Smooth muscle cell (in vitro differentiated cells): ENCODE data around the gene SERPINB12. TPM values are rescaled to one million over a fixed set of nuclear protein-coding genes. Genes with fewer than 3 reads are reported as not detected.

Source experiments
- DNase-seq: peaks from one replicate; lab custom pipeline; 2025; ENCODE audit not compliant: unreplicated experiment; lab: John Stamatoyannopoulos, UW
- H2AFZ ChIP-seq: fragments of 200-600 bp; sonication (generic); 2 replicates; pipeline ENCODE4 v1.6.0; 2016; ENCODE audit warnings: antibody characterized with exemption, low read depth, mild to moderate bottlenecking
- H3F3A ChIP-seq: fragments of 200-600 bp; sonication (generic); 2 replicates; pipeline ENCODE4 v1.6.0; 2017; ENCODE audit warnings: antibody characterized with exemption, low read depth
- H3K27ac ChIP-seq: fragments of 200-600 bp; sonication (generic); 2 replicates; pipeline ENCODE4 v1.5.1; 2016; ENCODE audit warnings: low read depth, mild to moderate bottlenecking
- H3K27me3 ChIP-seq: fragments of 200-600 bp; sonication (generic); 2 replicates; pipeline ENCODE4 v1.6.1; 2016; ENCODE audit warnings: low read depth, mild to moderate bottlenecking
- H3K36me3 ChIP-seq: fragments of 200-600 bp; sonication (generic); 2 replicates; pipeline ENCODE4 v1.5.1; 2016; ENCODE audit warnings: low read depth
- H3K4me1 ChIP-seq: fragments of 200-600 bp; sonication (generic); 2 replicates; pipeline ENCODE4 v1.5.1; 2016; ENCODE audit warnings: low read depth
- H3K4me2 ChIP-seq: fragments of 200-600 bp; sonication (generic); 2 replicates; pipeline ENCODE4 v1.6.0; 2016; ENCODE audit warnings: mild to moderate bottlenecking
- H3K4me3 ChIP-seq: fragments of 200-600 bp; sonication (generic); 2 replicates; pipeline ENCODE4 v1.5.1; 2016; ENCODE audit warnings: mild to moderate bottlenecking
- H3K79me2 ChIP-seq: fragments of 200-600 bp; sonication (generic); 2 replicates; pipeline ENCODE4 v1.6.0; 2016; ENCODE audit warnings: low read depth, mild to moderate bottlenecking
- H3K9ac ChIP-seq: fragments of 200-600 bp; sonication (generic); 2 replicates; pipeline ENCODE4 v1.6.0; 2016; ENCODE audit warnings: low read depth
- H3K9me3 ChIP-seq: fragments of 200-600 bp; sonication (generic); replicated peaks from 2 replicates; pipeline ENCODE4 v1.5.1; 2016; ENCODE audit warnings: low read depth
- H4K20me1 ChIP-seq: fragments of 200-600 bp; sonication (generic); 2 replicates; pipeline ENCODE4 v1.6.0; 2016; ENCODE audit warnings: low read depth
- WGBS: methylation state at CpG from one replicate; pipeline ENCODE4 v1.1.7; 2016; ENCODE audit warnings: low lambda C conversion rate; 5-methylcytosine and 5-hydroxymethylcytosine counted together
- polyA plus RNA-seq: library from polyadenylated mRNA; unstranded; fragments of >200 nt; fragmentation: Nextera tagmentation; extraction: Ambion mirVana; gene quantifications from 2 replicates; pipeline ENCODE4 v1.2.1, GENCODE V29; 2016
- total RNA-seq: library from RNA; depleted of rRNA; stranded (reverse); fragments of >200 nt; gene quantifications from 2 replicates; pipeline ENCODE4 v1.2.3, GENCODE V29; 2014
- TF ChIP-seq, protein P1 (sequence below): fragments of 200-600 bp; sonication (generic); IDR thresholded peaks from 2 replicates; pipeline ENCODE4 v1.5.1; 2017; ENCODE audit warnings: borderline replicate concordance, mild to moderate bottlenecking, antibody characterized with exemption; ENCODE audit not compliant: insufficient read depth, poor library complexity, severe bottlenecking

SERPINB12 gene
- total and polyA plus RNA-seq, 2 experiments from 2014 or later, result 1.3 to 16.4 TPM

DNA sequence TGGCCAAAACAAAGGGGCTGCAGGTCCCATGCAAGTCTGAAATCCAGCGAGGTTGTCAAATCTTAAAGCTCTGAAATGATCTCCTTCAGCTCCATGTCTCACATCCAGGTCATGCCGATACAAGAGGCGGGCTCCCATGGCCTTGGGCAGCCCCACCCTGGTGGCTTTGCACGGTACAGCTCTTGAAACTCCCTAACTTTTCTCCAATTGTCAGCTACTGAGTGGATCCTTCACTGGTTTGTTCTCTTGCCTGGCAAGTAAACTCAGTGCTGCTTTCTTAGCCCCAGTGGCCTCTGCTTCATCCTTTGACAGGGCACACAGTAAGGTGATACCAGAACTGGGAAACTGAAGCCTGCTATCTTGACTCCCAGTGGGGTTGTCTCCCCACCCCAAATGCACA is 71.3 kb downstream of the SERPINB12 start:
- Histone ChIP-seq H4K20me1 (no peaks in the 10 kb centered on the region), H3K27ac (no peak overlapping the region), H3K36me3 (no peaks in the 10 kb centered on the region), H3K9me3 (no peaks in the 10 kb centered on the region), H3K4me2 (no peak overlapping the region), H3K79me2 (no peaks in the 10 kb centered on the region), H3K4me1 (no peaks in the 10 kb centered on the region), H3K4me3 (no peak overlapping the region), H3K9ac (no peak overlapping the region), H3F3A (no peaks in the 10 kb centered on the region), H2AFZ (no peak overlapping the region), H3K27me3 (no peaks in the 10 kb centered on the region)
- TF ChIP-seq, protein P1, sequence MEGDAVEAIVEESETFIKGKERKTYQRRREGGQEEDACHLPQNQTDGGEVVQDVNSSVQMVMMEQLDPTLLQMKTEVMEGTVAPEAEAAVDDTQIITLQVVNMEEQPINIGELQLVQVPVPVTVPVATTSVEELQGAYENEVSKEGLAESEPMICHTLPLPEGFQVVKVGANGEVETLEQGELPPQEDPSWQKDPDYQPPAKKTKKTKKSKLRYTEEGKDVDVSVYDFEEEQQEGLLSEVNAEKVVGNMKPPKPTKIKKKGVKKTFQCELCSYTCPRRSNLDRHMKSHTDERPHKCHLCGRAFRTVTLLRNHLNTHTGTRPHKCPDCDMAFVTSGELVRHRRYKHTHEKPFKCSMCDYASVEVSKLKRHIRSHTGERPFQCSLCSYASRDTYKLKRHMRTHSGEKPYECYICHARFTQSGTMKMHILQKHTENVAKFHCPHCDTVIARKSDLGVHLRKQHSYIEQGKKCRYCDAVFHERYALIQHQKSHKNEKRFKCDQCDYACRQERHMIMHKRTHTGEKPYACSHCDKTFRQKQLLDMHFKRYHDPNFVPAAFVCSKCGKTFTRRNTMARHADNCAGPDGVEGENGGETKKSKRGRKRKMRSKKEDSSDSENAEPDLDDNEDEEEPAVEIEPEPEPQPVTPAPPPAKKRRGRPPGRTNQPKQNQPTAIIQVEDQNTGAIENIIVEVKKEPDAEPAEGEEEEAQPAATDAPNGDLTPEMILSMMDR, result no peak
- no peak for DNase-seq
- 96% methylated on average over 4 of the region's 4 CpGs for WGBS

GRCh38 chr18:63617049-63617914 is 75.1 kb downstream of the SERPINB12 start:
- Histone ChIP-seq H3K4me3 (no peak overlapping the region), H3K9me3 (no peaks in the 10 kb centered on the region), H3K27ac (peak overlapping the region; percentile 17), H3K4me1 (no peaks in the 10 kb centered on the region), H2AFZ (no peak overlapping the region), H3F3A (no peaks in the 10 kb centered on the region), H3K79me2 (no peaks in the 10 kb centered on the region), H3K4me2 (no peak overlapping the region), H3K27me3 (no peaks in the 10 kb centered on the region), H4K20me1 (no peaks in the 10 kb centered on the region), H3K9ac (no peak overlapping the region), H3K36me3 (no peaks in the 10 kb centered on the region)
- DNase-seq, result no peak
- 26% methylated on average over 3 of the region's 3 CpGs for WGBS
- TF ChIP-seq, protein P1, result no peak

DNA sequence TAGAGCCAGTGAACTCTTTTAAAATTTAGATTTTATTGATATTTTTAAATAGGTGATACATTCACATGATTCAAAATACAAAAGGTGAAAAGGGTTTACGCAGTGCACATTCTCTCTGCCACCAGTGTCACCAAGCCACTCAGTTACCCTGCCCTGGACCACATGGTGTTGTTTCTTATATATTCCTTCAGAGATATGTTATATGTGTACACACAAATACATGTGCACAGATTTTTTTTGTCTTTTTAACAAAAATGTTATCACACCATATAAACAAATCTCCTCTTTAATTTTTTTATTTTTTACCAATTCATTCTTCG is 75.7 kb downstream of the SERPINB12 start:
- Histone ChIP-seq H3K4me2 (no peak overlapping the region), H3K9ac (no peak overlapping the region)
- WGBS, result 93% methylated on average over 2 of the region's 2 CpGs

More for the DNA sequence above, 75.7 kb downstream of the SERPINB12 start:
- H3F3A ChIP-seq, result no peaks in the 10 kb centered on the region
- H4K20me1 ChIP-seq, result no peaks in the 10 kb centered on the region
- no peaks in the 10 kb centered on the region for H3K27me3 ChIP-seq
- no peak for DNase-seq
- no peaks in the 10 kb centered on the region for H3K79me2 ChIP-seq
- peak overlapping the region; percentile 25 for H3K27ac ChIP-seq
- TF ChIP-seq, protein P1, result no peak
- H3K9me3 ChIP-seq, result no peaks in the 10 kb centered on the region
- no peaks in the 10 kb centered on the region for H3K36me3 ChIP-seq
- no peak overlapping the region for H3K4me3 ChIP-seq
- no peaks in the 10 kb centered on the region for H3K4me1 ChIP-seq
- H2AFZ ChIP-seq, result no peak overlapping the region

Other genes starting within 250 kb of the SERPINB12 start
- gene BCL2, start 222.6 kb upstream of the SERPINB12 start, total RNA-seq, result 0.85 and 0.94 TPM in 2 replicates
- gene BCL2, start 222.6 kb upstream of the SERPINB12 start, polyA plus RNA-seq, result 0.50 TPM in 1 of 2 replicates, not detected in the other
- gene KDSR, start 175.2 kb upstream of the SERPINB12 start, total RNA-seq, result 33.3 and 34.5 TPM in 2 replicates
- 39.2 and 47.4 TPM in 2 replicates for gene KDSR, start 175.2 kb upstream of the SERPINB12 start, polyA plus RNA-seq
- 37.4 and 41.5 TPM in 2 replicates for gene VPS4B, start 119.9 kb upstream of the SERPINB12 start, total RNA-seq
- gene VPS4B, start 119.9 kb upstream of the SERPINB12 start, polyA plus RNA-seq, result 21.3 and 32.9 TPM in 2 replicates
- 26.8 and 32.5 TPM in 2 replicates for gene SERPINB5, start 65.4 kb upstream of the SERPINB12 start, total RNA-seq
- gene SERPINB5, start 65.4 kb upstream of the SERPINB12 start, polyA plus RNA-seq, result 7.6 and 18.3 TPM in 2 replicates
- gene SERPINB13, start 45.0 kb downstream of the SERPINB12 start, total RNA-seq, result 103 and 107 TPM in 2 replicates
- gene SERPINB13, start 45.0 kb downstream of the SERPINB12 start, polyA plus RNA-seq, result 12.5 and 18.6 TPM in 2 replicates
- gene SERPINB4, start 101.9 kb downstream of the SERPINB12 start, total RNA-seq, result 11.1 and 14.8 TPM in 2 replicates
- gene SERPINB4, start 101.9 kb downstream of the SERPINB12 start, polyA plus RNA-seq, result 0.46 and 1.7 TPM in 2 replicates
- 142 and 148 TPM in 2 replicates for gene SERPINB3, start 119.5 kb downstream of the SERPINB12 start, total RNA-seq
- gene SERPINB3, start 119.5 kb downstream of the SERPINB12 start, polyA plus RNA-seq, result 17.5 and 44.0 TPM in 2 replicates
- gene SERPINB11, start 160.6 kb downstream of the SERPINB12 start, total RNA-seq, result 1.1 and 1.4 TPM in 2 replicates
- gene SERPINB11, start 160.6 kb downstream of the SERPINB12 start, polyA plus RNA-seq, result 0.25 TPM in 1 of 2 replicates, not detected in the other
- gene SERPINB7, start 233.0 kb downstream of the SERPINB12 start, total RNA-seq, result 111 and 174 TPM in 2 replicates
- 18.4 and 30.0 TPM in 2 replicates for gene SERPINB7, start 233.0 kb downstream of the SERPINB12 start, polyA plus RNA-seq